ENCODE results near the gene COIL. TPM values are rescaled to one million over a fixed set of nuclear protein-coding genes. Genes with fewer than 3 reads are reported as not detected.
"Not testable (repeated sequence)": the region's sequence is repeated elsewhere in the genome, so short reads cannot be mapped to it uniquely, and the experiment has no call there.

COIL gene
- total RNA-seq, 2 donors from 2014 or later: 16.6 to 17.9 TPM

- no peak overlapping the region for H3K27ac Mint-ChIP-seq
- H3K27me3 Mint-ChIP-seq (ENCODE audit: low read depth): no peaks in the 10 kb centered on the region
- H3K9me3 Mint-ChIP-seq: no peaks in the 10 kb centered on the region
- DNase-seq (no peak), ATAC-seq (replicated peaks in 1 of 2) (no peak)
- H3K36me3 Mint-ChIP-seq (ENCODE audit: insufficient read depth in 2 of 2): peaks cover 0 to 12% of the 10 kb centered on the region in 2 donors
- H3K4me1 Mint-ChIP-seq (ENCODE audit: low read depth): no peaks in the 10 kb centered on the region
- no peak overlapping the region for H3K4me3 Mint-ChIP-seq
These were observed 28.2 kb upstream of the COIL start for GRCh38 chr17:56988901-56989572.

DNA sequence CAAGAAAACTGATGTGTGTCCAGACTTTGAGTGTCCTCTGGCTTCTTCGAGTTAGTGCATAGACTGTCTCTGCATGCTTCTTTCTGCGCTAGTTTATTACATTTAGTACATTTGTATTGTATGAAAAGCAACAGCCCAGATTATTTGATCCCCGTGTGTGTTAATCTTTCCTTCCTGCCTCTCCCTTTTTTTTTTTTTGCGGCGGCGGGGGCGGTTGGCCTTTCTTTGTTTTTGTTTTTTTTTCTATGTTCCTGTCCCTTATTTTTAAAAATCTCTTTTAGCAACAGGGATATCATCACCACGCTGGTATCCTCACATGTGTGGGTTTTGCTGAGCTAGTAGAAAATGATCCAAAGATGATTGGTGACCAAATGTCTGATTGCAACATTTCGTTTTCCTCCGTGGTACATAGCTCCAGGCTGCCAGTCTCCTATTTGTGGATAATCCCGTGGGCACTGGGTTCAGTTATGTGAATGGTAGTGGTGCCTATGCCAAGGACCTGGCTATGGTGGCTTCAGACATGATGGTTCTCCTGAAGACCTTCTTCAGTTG lies 26.5 kb upstream of the COIL start:
- no peaks in the 10 kb centered on the region for H3K27me3 Mint-ChIP-seq (ENCODE audit: low read depth)
- no peaks in the 10 kb centered on the region for H3K9me3 Mint-ChIP-seq
- no peak for DNase-seq
- peaks cover 0 to 12% of the 10 kb centered on the region in 2 donors for H3K36me3 Mint-ChIP-seq (ENCODE audit: insufficient read depth in 2 of 2)
- no peak overlapping the region for H3K4me3 Mint-ChIP-seq
- no peak overlapping the region for H3K27ac Mint-ChIP-seq
- no peaks in the 10 kb centered on the region for H3K4me1 Mint-ChIP-seq (ENCODE audit: low read depth)
- no peak for ATAC-seq (replicated peaks in 1 of 2)

GRCh38 chr17:56985371-56986162 lies 24.7 kb upstream of the COIL start:
- no peaks in the 10 kb centered on the region for H3K27me3 Mint-ChIP-seq (ENCODE audit: low read depth)
- H3K9me3 Mint-ChIP-seq: no peaks in the 10 kb centered on the region
- DNase-seq (no peak), ATAC-seq (replicated peaks in 1 of 2) (no peak)
- no peak overlapping the region for H3K27ac Mint-ChIP-seq
- no peaks in the 10 kb centered on the region for H3K4me1 Mint-ChIP-seq (ENCODE audit: low read depth)
- H3K36me3 Mint-ChIP-seq (ENCODE audit: insufficient read depth in 2 of 2): peaks cover 0 to 12% of the 10 kb centered on the region in 2 donors
- no peak overlapping the region for H3K4me3 Mint-ChIP-seq

DNA sequence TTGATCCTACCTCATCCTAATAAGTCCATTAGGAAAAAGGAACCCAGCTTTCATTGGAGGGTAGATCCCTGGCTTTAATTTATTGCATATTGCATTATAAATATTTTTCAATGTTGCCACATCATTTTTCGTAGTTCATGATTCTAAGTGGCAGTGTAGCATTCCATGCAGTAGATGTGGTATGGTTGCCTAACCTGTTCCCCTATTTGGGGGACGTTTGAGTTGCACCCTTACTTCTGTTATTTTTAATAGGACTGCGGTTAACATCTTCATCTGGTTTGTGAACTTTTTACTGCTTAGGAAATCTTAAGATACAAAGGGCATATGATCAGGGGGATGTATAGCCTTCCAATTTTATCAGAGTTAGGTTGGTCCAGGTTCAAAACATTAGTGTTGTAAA lies 22.5 kb upstream of the COIL start:
- H3K36me3 Mint-ChIP-seq (ENCODE audit: insufficient read depth in 2 of 2): peaks cover 0 to 12% of the 10 kb centered on the region in 2 donors
- H3K4me1 Mint-ChIP-seq (ENCODE audit: low read depth): peaks cover 10% of the 10 kb centered on the region
- no peaks in the 10 kb centered on the region for H3K9me3 Mint-ChIP-seq
- ATAC-seq (replicated peaks in 1 of 2) (no peak), DNase-seq (no peak)
- H3K4me3 Mint-ChIP-seq: no peak overlapping the region
- no peak overlapping the region for H3K27ac Mint-ChIP-seq
- H3K27me3 Mint-ChIP-seq (ENCODE audit: low read depth): no peaks in the 10 kb centered on the region

GRCh38 chr17:56982312-56982711 lies 21.5 kb upstream of the COIL start:
- H3K9me3 Mint-ChIP-seq: no peaks in the 10 kb centered on the region
- H3K27ac Mint-ChIP-seq: no peak overlapping the region
- peaks cover 15% of the 10 kb centered on the region for H3K4me1 Mint-ChIP-seq (ENCODE audit: low read depth)
- H3K36me3 Mint-ChIP-seq (ENCODE audit: insufficient read depth in 2 of 2): peaks cover 0 to 9% of the 10 kb centered on the region in 2 donors
- H3K4me3 Mint-ChIP-seq: no peak overlapping the region
- DNase-seq (no peak), ATAC-seq (replicated peaks in 1 of 2) (no peak)
- no peaks in the 10 kb centered on the region for H3K27me3 Mint-ChIP-seq (ENCODE audit: low read depth)

DNA sequence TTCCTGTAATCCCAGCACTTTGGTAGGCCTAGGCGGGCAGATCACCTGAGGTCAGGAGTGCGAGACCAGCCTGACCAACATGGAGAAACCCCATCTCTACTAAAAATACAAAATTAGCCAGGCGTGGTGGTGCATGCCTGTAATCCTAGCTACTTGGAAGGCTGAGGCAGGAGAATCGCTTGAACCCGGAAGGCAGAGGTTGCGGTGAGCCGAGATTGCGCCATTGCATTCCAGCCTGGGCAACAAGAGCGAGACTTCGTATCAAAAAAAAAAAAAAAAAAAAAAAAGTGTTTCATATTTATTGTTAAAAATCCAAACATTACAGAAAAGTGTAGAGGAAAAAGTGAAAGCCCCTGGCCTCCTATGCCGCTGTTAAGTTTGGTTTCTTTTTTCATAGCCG lies 19.7 kb upstream of the COIL start:
- not testable (repeated sequence) for DNase-seq; H3K9me3 Mint-ChIP-seq; H3K4me3 Mint-ChIP-seq; ATAC-seq (replicated peaks in 1 of 2); H3K27me3 Mint-ChIP-seq (ENCODE audit: low read depth); H3K36me3 Mint-ChIP-seq (ENCODE audit: insufficient read depth in 2 of 2); H3K27ac Mint-ChIP-seq
- H3K4me1 Mint-ChIP-seq (ENCODE audit: low read depth): peaks cover 21% of the 10 kb centered on the region

DNA sequence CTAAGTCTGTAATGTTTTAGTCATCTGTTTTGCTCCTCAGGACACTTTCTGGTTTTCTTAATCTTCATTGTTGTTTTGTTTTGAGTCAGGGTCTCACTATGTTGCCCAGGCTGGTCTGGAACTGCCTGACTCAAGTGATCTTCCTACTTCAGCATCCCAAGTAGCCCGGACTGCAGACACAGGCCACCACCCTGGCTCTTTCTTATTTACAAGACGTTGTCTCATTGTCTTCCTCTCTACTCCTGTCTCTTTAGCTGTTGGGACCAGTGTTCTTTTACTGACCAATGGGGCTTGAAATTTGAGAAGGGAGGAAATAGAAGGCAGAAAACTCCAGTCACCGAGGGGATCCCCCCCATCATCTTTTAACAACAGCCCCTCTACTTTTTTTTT lies 18.2 kb upstream of the COIL start:
- Mint-ChIP-seq H3K4me1 (ENCODE audit: low read depth) (peaks cover 21% of the 10 kb centered on the region), H3K27me3 (ENCODE audit: low read depth) (peaks cover 7% of the 10 kb centered on the region), H3K4me3 (peak overlapping the region; percentile 94 to 96), H3K27ac (no peak overlapping the region), H3K9me3 (no peaks in the 10 kb centered on the region), H3K36me3 (ENCODE audit: insufficient read depth in 2 of 2) (no peaks in the 10 kb centered on the region)
- no peak for DNase-seq
- peak; percentile 24 to 30 for ATAC-seq (replicated peaks in 1 of 2)

GRCh38 chr17:56978441-56979090 lies 17.7 kb upstream of the COIL start:
- H3K4me3 Mint-ChIP-seq: peak overlapping the region; percentile 94 to 96
- H3K36me3 Mint-ChIP-seq (ENCODE audit: insufficient read depth in 2 of 2): no peaks in the 10 kb centered on the region
- peaks cover 21% of the 10 kb centered on the region for H3K4me1 Mint-ChIP-seq (ENCODE audit: low read depth)
- no peaks in the 10 kb centered on the region for H3K9me3 Mint-ChIP-seq
- H3K27ac Mint-ChIP-seq: peak overlapping the region; percentile 74
- H3K27me3 Mint-ChIP-seq (ENCODE audit: low read depth): peaks cover 7% of the 10 kb centered on the region
- DNase-seq (peak in 1 of 2 donors; percentile 9), ATAC-seq (replicated peaks in 1 of 2) (peak; percentile 27 to 43)

GRCh38 chr17:56977673-56978395 lies 17.0 kb upstream of the COIL start, which contains the start of gene SCPEP1:
Gene SCPEP1, plus strand, starts transcription at chr17:56978131. Its CDS starts 29 bp downstream, at chr17:56978160.
- Mint-ChIP-seq H3K36me3 (ENCODE audit: insufficient read depth in 2 of 2) (no peaks in the 10 kb centered on the region), H3K9me3 (no peaks in the 10 kb centered on the region), H3K4me3 (peak within 1 kb of the TSS; percentile 94 to 96), H3K4me1 (ENCODE audit: low read depth) (peaks cover 21% of the 10 kb centered on the region), H3K27me3 (ENCODE audit: low read depth) (peaks cover 7% of the 10 kb centered on the region), H3K27ac (peak within 1 kb of the TSS; percentile 74)
- DNase-seq: peak; percentile 82 to 86
- ATAC-seq (replicated peaks in 1 of 2): peak; percentile 96 to 97

- H3K4me3 Mint-ChIP-seq: peak overlapping the region; percentile 40 to 70
- DNase-seq (no peak), ATAC-seq (replicated peaks in 1 of 2) (no peak)
- peaks cover 21% of the 10 kb centered on the region for H3K4me1 Mint-ChIP-seq (ENCODE audit: low read depth)
- H3K27ac Mint-ChIP-seq: no peak overlapping the region
- peaks cover 7% of the 10 kb centered on the region for H3K27me3 Mint-ChIP-seq (ENCODE audit: low read depth)
- no peaks in the 10 kb centered on the region for H3K36me3 Mint-ChIP-seq (ENCODE audit: insufficient read depth in 2 of 2)
- no peaks in the 10 kb centered on the region for H3K9me3 Mint-ChIP-seq
These were observed 16.2 kb upstream of the COIL start for GRCh38 chr17:56976941-56977608.

- peaks cover 21% of the 10 kb centered on the region for H3K4me1 Mint-ChIP-seq (ENCODE audit: low read depth)
- ATAC-seq (replicated peaks in 1 of 2) (no peak), DNase-seq (no peak)
- no peak overlapping the region for H3K27ac Mint-ChIP-seq
- H3K9me3 Mint-ChIP-seq: peaks cover 0 to 4% of the 10 kb centered on the region in 2 donors
- no peak overlapping the region for H3K4me3 Mint-ChIP-seq
- H3K36me3 Mint-ChIP-seq (ENCODE audit: insufficient read depth in 2 of 2): no peaks in the 10 kb centered on the region
- peaks cover 7% of the 10 kb centered on the region for H3K27me3 Mint-ChIP-seq (ENCODE audit: low read depth)
These were observed 14.8 kb upstream of the COIL start for GRCh38 chr17:56975656-56976055.

DNA sequence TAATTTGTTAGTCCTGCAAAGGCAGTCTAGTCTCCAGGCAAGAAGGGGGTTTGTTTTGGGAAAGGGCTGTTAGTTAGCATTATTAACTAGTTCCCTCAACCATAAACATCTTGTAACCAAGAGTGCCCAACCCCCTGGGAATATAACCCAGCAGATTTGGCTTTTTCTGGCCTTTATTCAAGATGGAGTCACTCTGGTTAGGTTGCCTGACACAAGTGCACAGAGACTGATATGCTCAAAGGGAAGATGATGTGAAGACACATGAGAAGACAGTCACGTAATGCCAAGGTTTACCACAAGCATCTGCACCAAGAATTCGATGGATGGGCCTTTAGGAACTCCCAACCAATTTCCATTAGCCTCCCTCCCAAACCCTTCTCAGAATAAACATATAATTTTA lies 13.2 kb upstream of the COIL start:
- Mint-ChIP-seq H3K4me1 (ENCODE audit: low read depth) (peaks cover 17% of the 10 kb centered on the region), H3K27ac (no peak overlapping the region), H3K27me3 (ENCODE audit: low read depth) (peaks cover 13% of the 10 kb centered on the region), H3K9me3 (peaks cover 0 to 4% of the 10 kb centered on the region in 2 donors), H3K36me3 (ENCODE audit: insufficient read depth in 2 of 2) (no peaks in the 10 kb centered on the region), H3K4me3 (no peak overlapping the region)
- DNase-seq: no peak
- ATAC-seq (replicated peaks in 1 of 2): no peak
